AG09319 (cell line): ENCODE results near the gene PIEZO1.

Experiments used
- DNase-seq: peaks from one replicate; pipeline ENCODE4 v3.0.0-alpha.2; 2010; ENCODE audit warnings: low read depth; ENCODE audit errors: extremely low read depth
- CTCF ChIP-seq: IDR thresholded peaks from 2 replicates; pipeline ENCODE4 v1.5.1; 2011; ENCODE audit warnings: low read depth, mild to moderate bottlenecking, inconsistent platforms, low read length, moderate library complexity

PIEZO1 gene

GRCh38 chr16:88761830-88762229, 23.2 kb downstream of the PIEZO1 start:
- no peak for DNase-seq
- TF ChIP-seq CTCF = no peak

- TF ChIP-seq CTCF = no peak
- DNase-seq = no peak
Observed at GRCh38 chr16:88761143-88761534, 23.9 kb downstream of the PIEZO1 start.

GRCh38 chr16:88760424-88761142, 24.4 kb downstream of the PIEZO1 start:
- no peak for TF ChIP-seq CTCF
- no peak for DNase-seq

- no peak for DNase-seq
- no peak for TF ChIP-seq CTCF
Observed at GRCh38 chr16:88759976-88760350, 25.1 kb downstream of the PIEZO1 start.

- DNase-seq = no peak
- no peak for TF ChIP-seq CTCF
Observed at GRCh38 chr16:88759245-88759975, 25.6 kb downstream of the PIEZO1 start.

- TF ChIP-seq CTCF = no peak
Observed at GRCh38 chr16:88758944-88759244, 26.1 kb downstream of the PIEZO1 start.

GRCh38 chr16:88758227-88758943, 26.6 kb downstream of the PIEZO1 start:
- no peak for DNase-seq
- no peak for TF ChIP-seq CTCF

More at GRCh38 chr16:88758944-88759244, 26.1 kb downstream of the PIEZO1 start:
- DNase-seq = no peak
